CD4-positive, alpha-beta T cell treated with Interferon gamma for 1 hour (primary cell): ENCODE measurements around the gene ZSCAN30.

Experiments used
- DNase-seq: peaks from one replicate; pipeline ENCODE4 v3.0.0-alpha.2; 2020

ZSCAN30 gene

GRCh38 chr18:35278085-35278484 is 11.9 kb downstream of the ZSCAN30 start:
- DNase-seq, result no peak

- DNase-seq, result no peak
Measured at GRCh38 chr18:35277633-35278032, 12.4 kb downstream of the ZSCAN30 start.

- DNase-seq, result no peak
Measured at GRCh38 chr18:35276267-35276666, 13.8 kb downstream of the ZSCAN30 start.

GRCh38 chr18:35271656-35272055 is 18.4 kb downstream of the ZSCAN30 start:
- DNase-seq, result no peak

- no peak for DNase-seq
Measured at GRCh38 chr18:35268821-35269220, 21.2 kb downstream of the ZSCAN30 start.

- no peak for DNase-seq
Measured at GRCh38 chr18:35267809-35268208, 22.2 kb downstream of the ZSCAN30 start.

- DNase-seq, result peak; percentile 79
Measured at GRCh38 chr18:35267161-35267651, 22.8 kb downstream of the ZSCAN30 start.

GRCh38 chr18:35264409-35264808 is 25.6 kb downstream of the ZSCAN30 start:
- DNase-seq, result no peak

GRCh38 chr18:35256947-35257346 is 33.1 kb downstream of the ZSCAN30 start:
- no peak for DNase-seq

GRCh38 chr18:35253655-35254287 is 36.3 kb downstream of the ZSCAN30 start:
- DNase-seq, result no peak

- DNase-seq, result no peak
Measured at GRCh38 chr18:35252466-35252865, 37.6 kb downstream of the ZSCAN30 start.

- no peak for DNase-seq
Measured at GRCh38 chr18:35248429-35248828, 41.6 kb downstream of the ZSCAN30 start.

- DNase-seq, result no peak
Measured at GRCh38 chr18:35247412-35248249, 42.4 kb downstream of the ZSCAN30 start.

- DNase-seq, result no peak
Measured at GRCh38 chr18:35246831-35247230, 43.2 kb downstream of the ZSCAN30 start.

GRCh38 chr18:35245719-35246317 is 44.2 kb downstream of the ZSCAN30 start:
- no peak for DNase-seq

- DNase-seq, result no peak
Measured at GRCh38 chr18:35244671-35245070, 45.4 kb downstream of the ZSCAN30 start.

- no peak for DNase-seq
Measured at GRCh38 chr18:35242426-35242825, 47.6 kb downstream of the ZSCAN30 start.

- DNase-seq, result no peak
Measured at GRCh38 chr18:35241448-35241804, 48.6 kb downstream of the ZSCAN30 start.

GRCh38 chr18:35240664-35241447 is 49.2 kb downstream of the ZSCAN30 start, which contains the start of gene ZNF397:
ZNF397 (plus strand) TSS chr18:35241034; CDS start chr18:35242471, 1,437 bp downstream.
- peak; percentile 95 for DNase-seq

- DNase-seq, result no peak
Measured at GRCh38 chr18:35239314-35239713, 50.7 kb downstream of the ZSCAN30 start.

- no peak for DNase-seq
Measured at GRCh38 chr18:35236571-35237363, 53.3 kb downstream of the ZSCAN30 start.

GRCh38 chr18:35231052-35231451 is 59.0 kb downstream of the ZSCAN30 start:
- peak; percentile 75 for DNase-seq
